ENCODE measurements around the gene BIRC5.
A peak's percentile ranks its signal among the peaks of the same experiment; 100 is the strongest.
"Not testable (repeated sequence)": the region's sequence is repeated elsewhere in the genome, so short reads cannot be mapped to it uniquely, and the experiment has no call there.

The BIRC5 gene

DNA sequence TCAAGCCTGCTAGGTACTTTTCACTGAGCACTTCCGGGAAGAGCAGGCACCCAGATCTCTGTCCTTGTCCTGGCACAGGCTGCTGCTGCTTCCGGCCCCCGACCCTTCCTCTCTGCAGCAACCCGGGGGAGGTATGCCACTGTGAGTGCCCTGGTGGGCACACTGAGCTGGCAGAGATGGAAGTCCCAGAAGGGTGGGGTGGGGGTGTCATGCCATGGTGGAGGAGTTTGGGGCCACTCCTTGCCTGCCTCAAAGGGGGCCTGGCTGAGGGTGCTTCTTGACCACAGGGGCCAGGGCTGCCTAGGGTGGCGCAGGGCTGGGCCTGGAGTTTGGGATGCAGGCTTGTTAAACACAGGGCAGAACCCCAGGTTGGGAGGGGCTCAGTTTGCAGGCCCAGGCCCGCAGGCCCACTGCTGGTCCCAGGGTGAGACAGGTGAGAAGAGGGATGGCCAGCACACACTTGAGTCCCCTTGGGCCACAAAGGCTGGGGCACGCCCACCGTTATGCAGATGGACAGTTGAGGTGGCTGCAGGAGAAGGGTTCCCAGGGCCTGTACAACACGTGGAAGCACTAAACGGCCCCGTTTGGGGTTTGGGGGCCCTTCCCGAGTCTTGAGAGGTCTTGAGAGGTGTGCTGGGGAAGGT, 26.1 kb downstream of the BIRC5 start:
- DNase-seq, result no peak

- DNase-seq, result no peak
Measured at GRCh38 chr17:78240839-78241238, 26.8 kb downstream of the BIRC5 start.

- peak; percentile 22 to 35 for DNase-seq
Measured at GRCh38 chr17:78241277-78242023, 27.4 kb downstream of the BIRC5 start.

DNA sequence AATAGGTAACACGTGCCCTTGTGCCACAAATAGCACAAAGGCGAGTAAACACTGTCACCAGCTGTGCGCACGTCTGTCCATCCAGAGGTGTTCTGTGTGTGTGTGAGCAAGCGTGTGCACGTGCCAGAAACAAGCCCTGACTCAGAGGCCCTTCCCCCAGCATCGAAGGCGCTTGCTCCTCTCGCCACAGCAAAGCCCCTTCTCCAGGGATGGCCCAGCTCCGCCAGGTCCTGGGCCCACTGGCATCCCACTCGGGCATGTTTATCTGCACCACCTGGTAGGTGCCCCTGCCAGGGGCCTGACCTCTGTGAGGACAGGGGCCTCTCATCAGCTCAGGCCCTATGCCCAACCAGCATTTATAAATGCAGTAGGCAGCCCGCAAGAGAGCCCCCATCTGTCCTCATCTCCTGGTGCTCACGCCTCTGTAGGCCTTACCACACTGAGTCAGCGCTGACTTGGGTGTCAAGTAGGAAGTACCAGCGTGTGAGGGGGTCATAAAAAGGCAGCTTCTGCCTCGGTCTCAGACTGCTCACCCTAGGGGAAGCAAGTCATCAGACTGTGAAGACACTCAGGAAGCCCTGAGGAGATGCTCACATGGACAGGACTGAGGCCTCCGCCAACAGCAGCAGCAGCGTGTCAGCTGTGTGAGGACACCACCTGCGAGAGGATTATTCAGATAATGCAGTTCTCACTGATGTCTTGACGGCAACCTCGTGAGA, 28.1 kb downstream of the BIRC5 start:
- DNase-seq, result peak; percentile 91 to 99

DNA sequence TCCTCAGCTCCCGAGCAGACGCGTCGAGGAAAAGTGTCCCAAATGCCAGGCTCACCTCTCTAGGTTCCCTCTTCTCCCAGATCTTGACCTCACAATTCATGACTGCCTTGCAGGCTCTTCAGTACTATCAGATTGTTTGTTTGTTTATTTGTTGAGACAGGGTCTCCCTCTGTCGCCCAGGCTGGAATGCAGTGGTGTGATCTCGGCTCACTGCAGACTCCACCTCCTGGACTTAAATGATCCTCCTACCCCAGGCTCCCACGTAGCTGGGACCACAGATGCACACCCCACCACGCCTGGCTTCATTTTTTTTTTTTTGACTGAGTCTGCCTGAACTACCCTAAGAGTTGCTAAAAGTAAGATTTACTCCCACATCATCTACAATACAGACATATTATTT, 33.3 kb downstream of the BIRC5 start:
- DNase-seq, result no peak

GRCh38 chr17:78248051-78248914, 34.2 kb downstream of the BIRC5 start:
- no peak for DNase-seq

DNA sequence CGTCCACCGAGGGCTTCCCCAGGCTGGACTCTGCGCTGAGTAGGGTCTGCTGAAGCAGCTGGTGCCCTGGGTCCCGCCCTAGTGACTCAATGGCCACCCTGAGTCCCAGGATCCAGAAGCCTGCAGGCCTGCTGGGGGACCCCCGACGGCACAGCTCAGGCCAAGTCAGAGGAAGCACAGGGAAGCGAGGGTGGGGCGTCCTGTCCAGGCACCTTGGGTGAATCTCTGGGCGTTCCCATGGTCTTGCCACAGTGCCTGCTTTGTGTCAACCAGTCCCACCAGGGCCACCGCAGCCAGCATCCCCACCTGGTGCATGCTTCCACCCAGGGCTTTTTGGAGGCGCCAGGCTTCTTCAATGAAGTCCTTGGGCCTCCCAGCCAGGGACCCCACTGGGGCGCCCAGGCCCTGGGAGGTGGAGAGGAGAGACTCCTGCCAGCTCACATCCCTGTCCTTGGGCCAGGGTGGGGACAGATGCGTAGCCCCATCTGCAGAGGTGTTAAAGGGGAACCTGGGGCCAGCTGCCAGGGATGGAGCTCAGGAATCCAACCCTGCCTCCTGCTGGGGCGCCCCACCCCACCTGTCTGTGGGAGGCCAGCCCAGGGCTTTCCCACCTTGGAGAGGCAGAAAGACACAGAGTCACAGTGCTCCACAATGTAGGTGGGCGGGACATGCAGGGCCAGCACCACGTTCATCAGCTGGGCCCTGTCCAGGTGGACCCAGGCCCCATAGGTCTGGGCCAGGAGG, 35.2 kb downstream of the BIRC5 start:
- no peak for DNase-seq

DNA sequence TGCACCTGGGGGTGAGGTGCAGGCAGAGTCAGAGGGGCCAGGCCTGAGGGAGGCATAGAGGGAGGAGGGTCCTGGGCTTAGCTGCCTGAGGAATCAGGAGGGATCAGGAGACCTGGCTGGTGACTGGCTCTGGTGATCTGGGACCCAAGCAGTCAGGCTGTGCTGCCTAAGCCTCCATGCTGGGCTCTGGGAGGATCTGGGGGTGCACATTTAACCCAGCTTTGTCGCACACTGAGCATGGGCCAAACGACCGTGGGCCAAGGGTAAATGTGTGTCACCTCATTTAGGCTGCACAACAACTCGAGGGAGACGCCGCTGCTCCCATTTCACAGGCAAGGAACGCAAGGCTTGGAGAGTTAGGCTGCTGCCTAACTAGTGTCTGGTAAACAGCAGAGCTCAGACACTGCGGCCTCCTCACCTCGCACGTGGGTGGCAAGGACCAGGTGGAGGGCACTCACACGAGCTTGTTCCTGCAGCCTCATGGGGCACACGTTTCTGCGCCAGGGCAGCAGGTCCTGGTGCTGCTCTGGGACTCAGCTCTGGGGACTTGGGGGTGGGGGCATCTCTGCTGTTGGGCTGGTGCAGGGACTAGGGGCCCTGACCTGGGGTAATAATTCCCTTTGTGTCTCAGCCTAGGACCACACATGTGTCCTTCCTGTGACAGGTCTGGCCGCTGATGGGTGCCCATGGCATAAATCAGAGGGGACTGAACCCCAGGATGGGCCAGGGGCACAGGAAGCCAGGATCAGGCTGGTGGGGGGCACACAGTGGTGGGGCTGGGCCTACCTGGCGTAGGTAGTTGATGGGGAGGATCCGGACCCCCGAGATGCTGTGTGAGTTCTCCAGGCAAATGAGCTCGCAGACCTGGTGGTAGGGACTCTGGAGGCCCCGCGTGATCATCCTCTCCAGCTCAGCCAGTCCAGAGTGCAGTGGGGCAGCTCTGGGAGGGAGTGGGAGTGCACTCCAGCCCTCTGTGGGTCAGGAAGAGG, 36.1 kb downstream of the BIRC5 start:
- DNase-seq, result no peak

DNA sequence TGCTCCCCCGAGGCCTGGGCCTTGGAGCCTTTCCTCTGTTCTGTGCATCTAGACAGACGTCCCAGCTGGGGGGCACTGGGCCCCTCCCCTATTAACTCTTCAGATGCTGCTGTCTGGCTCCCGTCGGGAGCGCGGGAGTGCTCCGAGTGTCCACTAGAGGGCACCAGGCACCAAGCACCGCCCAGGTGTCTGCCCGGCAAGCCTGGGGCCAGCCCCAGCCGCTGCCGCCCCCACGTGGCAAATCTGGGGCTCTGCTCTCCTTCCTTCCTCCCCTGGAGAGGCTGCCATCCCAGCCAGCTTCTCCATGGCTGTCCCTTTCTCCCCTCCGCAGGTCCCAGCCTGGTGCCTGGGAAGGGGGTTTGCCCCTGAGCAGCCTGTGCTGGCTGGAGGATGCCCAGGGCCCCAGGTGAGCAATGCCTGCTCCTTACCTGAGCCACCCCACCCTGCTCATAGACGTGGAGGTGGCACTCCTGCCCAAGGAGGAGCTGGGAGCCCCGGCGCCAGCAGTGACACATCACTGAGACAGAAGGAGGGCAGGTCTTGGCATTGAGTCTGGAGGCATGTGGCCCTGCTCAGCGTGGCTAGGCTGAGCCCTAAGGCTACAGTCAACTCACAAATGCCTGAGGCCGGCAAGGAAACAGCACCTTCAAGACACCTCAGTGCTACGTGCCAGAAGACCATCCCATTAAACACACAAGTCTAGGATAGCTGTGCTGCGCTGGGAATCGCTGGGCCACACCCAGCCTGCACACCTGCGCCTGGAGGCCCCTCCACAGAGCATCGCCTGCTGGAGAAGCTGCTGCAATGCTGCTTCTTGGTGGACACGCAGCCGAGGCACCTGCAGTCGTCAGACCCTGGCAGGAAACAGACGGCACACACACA, 37.1 kb downstream of the BIRC5 start:
- peak; percentile 86 to 90 for DNase-seq

DNA sequence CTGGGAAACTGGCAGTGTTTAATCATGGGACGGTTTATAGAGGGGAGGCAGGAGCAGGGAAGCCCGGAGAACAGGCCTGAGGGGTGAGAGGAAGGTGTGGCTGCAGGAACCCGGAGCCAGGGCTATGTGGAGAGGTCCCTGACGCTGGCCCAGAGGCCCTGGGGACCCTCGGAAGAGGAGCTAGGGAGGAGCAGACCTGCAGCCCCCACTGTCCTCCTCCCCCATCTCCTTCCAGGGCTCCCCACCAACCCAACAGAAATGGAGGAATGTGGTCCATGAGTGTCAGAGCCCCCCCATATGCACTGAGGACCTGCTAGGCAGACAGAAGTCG, 37.7 kb downstream of the BIRC5 start:
- no peak for DNase-seq

GRCh38 chr17:78252111-78252634, 38.1 kb downstream of the BIRC5 start:
- no peak for DNase-seq

GRCh38 chr17:78252701-78253635, 38.9 kb downstream of the BIRC5 start:
- no peak for DNase-seq

- not testable (repeated sequence) for DNase-seq
Measured at GRCh38 chr17:78253636-78253945, 39.5 kb downstream of the BIRC5 start.

- peak; percentile 78 to 89 for DNase-seq
Measured at GRCh38 chr17:78253946-78254672, 40.1 kb downstream of the BIRC5 start.

DNA sequence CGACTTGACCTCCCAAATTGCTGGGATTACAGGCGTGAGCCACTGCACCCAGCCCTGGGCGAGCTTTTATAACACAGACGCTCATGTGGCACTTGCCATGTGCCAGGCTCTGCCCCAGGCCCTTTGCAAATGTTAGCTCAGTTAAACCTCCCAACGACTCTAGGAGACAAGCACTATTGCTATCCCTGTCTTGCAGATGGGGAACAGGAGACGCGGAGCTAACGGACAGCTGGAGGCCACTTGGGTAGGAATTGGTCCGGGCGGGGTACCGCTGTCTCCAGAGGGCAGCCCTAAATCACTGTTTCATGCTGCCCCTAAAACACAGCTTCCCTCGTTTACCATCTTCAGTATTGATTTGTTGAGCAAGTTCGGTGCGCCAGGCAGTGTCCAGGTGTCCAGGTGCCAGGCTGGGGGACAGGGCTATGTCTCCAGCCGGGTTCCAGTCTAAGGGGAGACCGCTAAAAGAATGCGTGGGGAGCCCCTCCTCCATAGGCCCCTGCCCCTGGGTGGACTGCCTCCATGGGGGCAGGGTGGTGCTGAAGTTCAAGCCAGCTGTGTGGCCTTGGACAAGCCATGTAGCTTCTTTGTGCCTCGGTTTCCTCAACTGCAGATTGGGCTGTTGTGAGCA, 41.1 kb downstream of the BIRC5 start:
- no peak for DNase-seq

DNA sequence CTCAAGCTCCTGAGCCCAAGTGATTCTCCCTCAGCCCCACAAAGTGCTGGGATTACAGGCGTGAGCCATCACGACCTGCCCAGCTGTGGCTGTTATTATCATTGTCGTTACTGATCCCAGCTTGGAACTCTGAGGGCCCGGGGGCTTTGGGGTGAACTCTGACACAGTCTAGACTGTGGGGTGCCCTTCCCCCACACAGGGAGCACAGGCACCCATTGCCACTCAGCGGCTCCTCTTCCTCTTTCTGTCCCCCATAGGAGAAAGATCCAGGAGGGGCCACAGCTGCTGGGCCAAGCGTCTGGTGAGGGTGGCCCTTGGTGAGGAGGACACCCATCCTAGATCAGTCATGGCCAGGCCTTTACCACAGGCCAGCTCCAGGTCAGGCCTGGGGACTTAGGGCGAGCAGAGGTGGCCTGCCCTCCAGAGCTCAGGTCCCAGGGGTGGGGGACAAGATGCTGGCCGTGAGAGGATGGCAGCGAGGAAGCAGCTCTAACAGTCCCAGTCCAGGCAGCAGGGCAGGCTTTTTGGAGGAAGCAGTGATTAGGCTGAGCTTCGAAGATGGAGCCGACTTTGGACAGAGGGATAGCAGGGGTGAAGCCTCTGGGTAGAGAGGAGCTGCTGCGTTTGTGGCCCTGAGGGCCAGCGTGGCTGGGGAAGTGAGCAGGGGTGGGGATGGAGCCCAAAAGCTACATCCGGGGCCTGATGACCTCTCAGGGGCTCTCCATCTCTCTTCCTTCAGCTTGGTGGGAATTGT, 42.1 kb downstream of the BIRC5 start:
- DNase-seq, result no peak

Data from inflammatory macrophage (primary cell).